ENCODE results near the gene OVCH2. TPM values are rescaled to one million over a fixed set of nuclear protein-coding genes. Genes with fewer than 3 reads are reported as not detected.
A peak's percentile ranks its signal among the peaks of the same experiment; 100 is the strongest.

Gene OVCH2
- total and polyA plus RNA-seq, 11 donors, result not detected

GRCh38 chr11:7648264-7648663 is 58.0 kb downstream of the OVCH2 start:
- Histone ChIP-seq H3K36me3 (peaks cover 4 to 84% (median 72%) of the 10 kb centered on the region in 9 donors), H3K9me3 (no peaks in the 10 kb centered on the region), H3K4me3 (no peak overlapping the region), H3K4me1 (no peaks in the 10 kb centered on the region), H3K27me3 (no peaks in the 10 kb centered on the region), H3K27ac (no peak overlapping the region)
- WGBS, 4 donors, result 92 to 96% (median 94%) methylated on average over 3 of the region's 3 CpGs
- DNase-seq (no peak), ATAC-seq (peak in 1 of 4 donors; percentile 13)
- TF ChIP-seq POLR2A (IDR thresholded peaks at IDR 0.05) (no peak), CTCF (IDR thresholded peaks at IDR 0.05) (no peak)
- intact Hi-C loops (cut with DNase I), result no loop called here

- Histone ChIP-seq H3K36me3 (peaks cover 4 to 84% (median 72%) of the 10 kb centered on the region in 9 donors), H3K27me3 (no peaks in the 10 kb centered on the region), H3K4me3 (no peak overlapping the region), H3K4me1 (no peaks in the 10 kb centered on the region), H3K9me3 (no peaks in the 10 kb centered on the region), H3K27ac (no peak overlapping the region)
- no peak for DNase-seq
- ATAC-seq, result no peak
- TF ChIP-seq CTCF (IDR thresholded peaks at IDR 0.05) (no peak), POLR2A (IDR thresholded peaks at IDR 0.05) (no peak)
- WGBS, 4 donors, result 82 to 92% (median 90%) methylated on average over 2 of the region's 2 CpGs
- intact Hi-C loops (cut with DNase I), result no loop called here
Observed at GRCh38 chr11:7646866-7647265, 59.4 kb downstream of the OVCH2 start.

DNA sequence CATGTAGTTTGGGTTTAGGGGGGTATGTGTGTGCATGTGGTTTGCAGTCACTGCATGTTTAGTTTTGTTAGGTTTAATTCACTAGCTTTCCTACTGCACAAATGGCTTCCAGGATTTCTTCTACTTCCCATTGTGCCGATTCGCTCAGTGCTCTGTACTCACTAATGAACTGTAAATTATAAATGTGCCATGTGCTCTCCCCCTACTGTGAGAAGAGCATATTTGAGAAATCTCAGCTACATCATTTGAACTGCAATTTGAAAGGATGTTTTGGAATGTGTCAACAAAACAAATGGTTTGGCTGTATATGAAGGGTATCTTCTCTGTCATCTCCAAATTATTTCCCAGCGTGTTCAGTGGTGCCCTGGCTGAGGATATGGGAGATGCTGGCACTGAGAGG is 61.1 kb downstream of the OVCH2 start:
- H3K4me1 ChIP-seq, result no peaks in the 10 kb centered on the region
- ATAC-seq, result no peak
- intact Hi-C loops (cut with DNase I), result no loop called here
- WGBS, 4 donors, result 93 to 96% (median 95%) methylated on average over 3 of the region's 3 CpGs
- no peak for DNase-seq
- H3K9me3 ChIP-seq, result no peaks in the 10 kb centered on the region
- TF ChIP-seq POLR2A (IDR thresholded peaks at IDR 0.05), result no peak
- H3K4me3 ChIP-seq, result no peak overlapping the region
- H3K27ac ChIP-seq, result no peak overlapping the region
- H3K36me3 ChIP-seq, result peaks cover 4 to 84% (median 72%) of the 10 kb centered on the region in 9 donors
- no peaks in the 10 kb centered on the region for H3K27me3 ChIP-seq

DNA sequence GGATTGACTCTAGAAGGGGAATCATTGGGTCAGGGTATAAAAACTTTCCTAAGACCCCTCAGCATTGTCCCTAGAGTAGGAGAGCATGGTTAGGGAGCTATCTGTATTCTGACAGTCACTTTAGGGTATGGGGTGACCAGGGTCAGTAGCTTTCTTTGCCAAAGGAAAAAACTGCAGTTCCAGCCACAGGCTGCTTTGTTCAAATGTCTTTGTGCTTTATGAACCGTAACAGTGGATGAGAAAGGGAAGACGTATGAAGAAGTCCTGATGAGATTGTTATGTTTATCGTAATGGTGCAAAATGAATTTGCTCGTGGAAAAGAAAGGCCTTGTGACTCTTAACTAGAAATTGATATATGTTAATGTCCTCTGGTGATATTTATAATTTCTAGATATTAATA is 63.0 kb downstream of the OVCH2 start:
- Histone ChIP-seq H3K9me3 (no peaks in the 10 kb centered on the region), H3K4me3 (no peak overlapping the region), H3K36me3 (peaks cover 0 to 70% (median 66%) of the 10 kb centered on the region in 9 donors), H3K4me1 (peaks cover 0 to 14% (median 8%) of the 10 kb centered on the region in 12 donors), H3K27me3 (no peaks in the 10 kb centered on the region), H3K27ac (no peak overlapping the region)
- DNase-seq, result no peak
- no peak for ATAC-seq
- TF ChIP-seq CTCF (IDR thresholded peaks at IDR 0.05), result no peak
- TF ChIP-seq POLR2A (IDR thresholded peaks at IDR 0.05), result no peak
- intact Hi-C loops (cut with DNase I), result no loop called here
- 83 to 87% (median 87%) methylated on average over 4 of the region's 4 CpGs for WGBS, 4 donors

GRCh38 chr11:7642747-7643146 is 63.5 kb downstream of the OVCH2 start:
- TF ChIP-seq POLR2A (IDR thresholded peaks at IDR 0.05) (no peak), CTCF (IDR thresholded peaks at IDR 0.05) (no peak)
- peaks cover 0 to 67% (median 62%) of the 10 kb centered on the region in 9 donors for H3K36me3 ChIP-seq
- DNase-seq, result no peak
- intact Hi-C loops (cut with DNase I), result no loop called here
- no peaks in the 10 kb centered on the region for H3K27me3 ChIP-seq
- ATAC-seq, result no peak
- no peak overlapping the region for H3K4me3 ChIP-seq
- H3K27ac ChIP-seq, result no peak overlapping the region
- peaks cover 0 to 18% (median 9%) of the 10 kb centered on the region in 12 donors for H3K4me1 ChIP-seq
- no peaks in the 10 kb centered on the region for H3K9me3 ChIP-seq
- WGBS, 4 donors, result 63 to 86% (median 65%) methylated on average over 4 of the region's 4 CpGs
